A549 (cell line): ENCODE measurements around the gene DAB1.

ENCODE experiments used
- CBX8 ChIP-seq: fragments of 200-600 bp; sonication (generic); IDR thresholded peaks from 2 replicates; pipeline ENCODE4 v1.6.1; 2016
- CTCF ChIP-seq: fragments of >200 bp; sonication (Bioruptor Twin); formaldehyde crosslinking; IDR thresholded peaks from 3 replicates; pipeline ENCODE4 v1.5.1; 2016
- HDAC2 ChIP-seq: fragments of 200-600 bp; sonication (generic); IDR thresholded peaks from 2 replicates; pipeline ENCODE4 v1.6.1; 2016
- HOXA7 ChIP-seq: fragments of 250-450 bp; sonication (Bioruptor Pico); IDR thresholded peaks from 2 replicates; pipeline ENCODE4 v1.5.0; 2020; ENCODE audit warnings: mild to moderate bottlenecking, moderate library complexity
- KDM1A ChIP-seq: fragments of 200-600 bp; sonication (generic); IDR thresholded peaks from 2 replicates; pipeline ENCODE4 v1.6.1; 2016; ENCODE audit warnings: low read depth, mild to moderate bottlenecking
- POLR2A ChIP-seq: IDR thresholded peaks from 2 replicates; pipeline ENCODE4 v1.6.1; 2012; ENCODE audit warnings: mild to moderate bottlenecking, low read length
- RAD21 ChIP-seq, 2 experiments: fragments of >200 bp in 1 of 2; sonication (Bioruptor Twin) in 1 of 2; formaldehyde crosslinking in 1 of 2; IDR thresholded peaks in 1 of 2; conservative IDR thresholded peaks in 1 of 2; 2 replicates in 1 of 2; 3 replicates in 1 of 2; pipeline ENCODE4 v1.6.1; 2012 to 2018; ENCODE audit warnings: inconsistent platforms in 1 of 2
- TF ChIP-seq, protein P1 (sequence below): IDR thresholded peaks from 2 replicates; pipeline ENCODE4 v1.6.1; 2012; ENCODE audit warnings: low read depth, borderline replicate concordance

- TF ChIP-seq, protein P1, sequence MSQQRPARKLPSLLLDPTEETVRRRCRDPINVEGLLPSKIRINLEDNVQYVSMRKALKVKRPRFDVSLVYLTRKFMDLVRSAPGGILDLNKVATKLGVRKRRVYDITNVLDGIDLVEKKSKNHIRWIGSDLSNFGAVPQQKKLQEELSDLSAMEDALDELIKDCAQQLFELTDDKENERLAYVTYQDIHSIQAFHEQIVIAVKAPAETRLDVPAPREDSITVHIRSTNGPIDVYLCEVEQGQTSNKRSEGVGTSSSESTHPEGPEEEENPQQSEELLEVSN = no peak
- TF ChIP-seq CTCF (no peak), RAD21 (conservative IDR thresholded peaks at IDR 0.05 in 1 of 2, IDR thresholded peaks at IDR 0.05 in 1 of 2) (no peak), KDM1A (no peak), CBX8 (no peak), HDAC2 (no peak), POLR2A (no peak), HOXA7 (no peak)
Observed at GRCh38 chr1:57007472-57007871, 416.4 kb downstream of the DAB1 start.
